Measurements from ENCODE around the gene GDF2.

Gene GDF2

DNA sequence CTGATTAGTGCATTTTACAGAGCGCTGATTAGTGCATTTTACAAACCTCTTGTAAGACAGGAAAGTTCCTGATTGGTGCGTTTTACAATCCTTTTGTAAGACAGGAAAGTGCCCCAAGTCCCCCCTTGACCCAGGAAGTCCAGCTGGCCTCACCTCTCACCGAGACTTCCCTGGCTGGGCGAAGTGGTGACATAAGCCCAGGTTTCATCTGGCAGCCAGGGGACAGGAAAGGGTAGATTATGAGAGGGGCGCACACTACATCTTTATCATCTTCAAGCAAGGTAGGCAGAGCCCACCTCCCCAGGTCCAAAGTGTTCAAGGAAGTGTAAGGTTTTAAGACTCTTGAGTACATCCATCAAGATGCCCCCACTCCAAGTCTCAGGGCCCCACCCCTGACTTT, 27.8 kb upstream of the GDF2 start:
- TF ChIP-seq, protein P1, sequence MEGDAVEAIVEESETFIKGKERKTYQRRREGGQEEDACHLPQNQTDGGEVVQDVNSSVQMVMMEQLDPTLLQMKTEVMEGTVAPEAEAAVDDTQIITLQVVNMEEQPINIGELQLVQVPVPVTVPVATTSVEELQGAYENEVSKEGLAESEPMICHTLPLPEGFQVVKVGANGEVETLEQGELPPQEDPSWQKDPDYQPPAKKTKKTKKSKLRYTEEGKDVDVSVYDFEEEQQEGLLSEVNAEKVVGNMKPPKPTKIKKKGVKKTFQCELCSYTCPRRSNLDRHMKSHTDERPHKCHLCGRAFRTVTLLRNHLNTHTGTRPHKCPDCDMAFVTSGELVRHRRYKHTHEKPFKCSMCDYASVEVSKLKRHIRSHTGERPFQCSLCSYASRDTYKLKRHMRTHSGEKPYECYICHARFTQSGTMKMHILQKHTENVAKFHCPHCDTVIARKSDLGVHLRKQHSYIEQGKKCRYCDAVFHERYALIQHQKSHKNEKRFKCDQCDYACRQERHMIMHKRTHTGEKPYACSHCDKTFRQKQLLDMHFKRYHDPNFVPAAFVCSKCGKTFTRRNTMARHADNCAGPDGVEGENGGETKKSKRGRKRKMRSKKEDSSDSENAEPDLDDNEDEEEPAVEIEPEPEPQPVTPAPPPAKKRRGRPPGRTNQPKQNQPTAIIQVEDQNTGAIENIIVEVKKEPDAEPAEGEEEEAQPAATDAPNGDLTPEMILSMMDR (IDR thresholded peaks at IDR 0.05), result no peak

DNA sequence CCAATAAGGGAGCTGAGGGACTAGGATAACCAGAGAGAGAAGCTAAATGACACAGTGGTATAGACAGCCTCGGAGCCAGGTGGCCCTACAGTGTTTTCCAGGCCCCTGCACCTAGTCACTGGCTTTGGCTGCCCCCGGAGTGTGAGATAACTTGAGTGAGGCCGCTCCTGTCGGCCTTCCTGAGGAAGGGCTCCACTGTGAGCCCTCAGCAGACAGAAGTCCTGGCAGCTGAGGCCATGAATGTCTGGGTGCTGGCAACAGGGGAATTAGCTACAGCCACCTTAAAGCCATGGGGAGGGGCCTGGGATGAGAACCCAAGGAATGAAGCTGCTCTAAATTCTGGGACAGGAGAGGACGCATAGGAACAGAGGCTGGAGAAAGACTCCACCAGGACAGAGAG, 26.8 kb upstream of the GDF2 start:
- TF ChIP-seq, protein P1 (IDR thresholded peaks at IDR 0.05), result no peak

DNA sequence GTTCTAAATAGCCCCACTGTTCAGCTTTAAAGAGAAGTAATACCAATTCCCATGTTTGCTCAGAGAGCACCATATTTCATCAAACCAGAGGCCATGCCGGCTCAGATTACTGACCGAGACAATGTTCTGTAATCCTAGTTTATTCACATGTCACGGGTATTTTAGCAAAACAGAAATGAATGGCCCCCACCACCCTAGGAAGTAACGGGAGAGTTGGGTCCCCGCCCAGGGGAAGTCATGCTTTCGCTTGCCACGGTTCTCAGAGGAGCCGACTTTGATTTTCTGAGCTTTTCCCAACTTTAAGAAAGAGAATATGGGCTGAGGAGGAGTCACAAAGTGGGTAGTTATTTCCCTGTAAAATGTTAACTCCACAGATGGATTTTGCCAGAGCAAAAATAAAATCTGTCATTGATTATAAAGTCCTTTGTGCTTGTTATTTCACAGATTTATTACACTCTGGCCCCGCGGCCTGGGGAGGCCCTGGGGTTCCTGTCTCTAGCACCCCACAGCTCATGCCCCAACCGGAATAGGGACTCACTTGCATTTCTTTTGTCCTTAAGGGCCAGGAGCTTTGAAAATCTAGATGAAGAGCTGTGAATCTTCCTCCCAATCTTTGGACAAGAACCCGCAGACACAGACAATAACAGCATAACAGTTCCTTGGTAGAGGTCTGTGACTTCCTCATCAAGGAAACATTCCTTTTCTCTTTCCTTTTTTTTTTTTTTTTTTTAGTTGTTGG, 25.9 kb upstream of the GDF2 start:
- TF ChIP-seq, protein P1 (IDR thresholded peaks at IDR 0.05), result no peak

DNA sequence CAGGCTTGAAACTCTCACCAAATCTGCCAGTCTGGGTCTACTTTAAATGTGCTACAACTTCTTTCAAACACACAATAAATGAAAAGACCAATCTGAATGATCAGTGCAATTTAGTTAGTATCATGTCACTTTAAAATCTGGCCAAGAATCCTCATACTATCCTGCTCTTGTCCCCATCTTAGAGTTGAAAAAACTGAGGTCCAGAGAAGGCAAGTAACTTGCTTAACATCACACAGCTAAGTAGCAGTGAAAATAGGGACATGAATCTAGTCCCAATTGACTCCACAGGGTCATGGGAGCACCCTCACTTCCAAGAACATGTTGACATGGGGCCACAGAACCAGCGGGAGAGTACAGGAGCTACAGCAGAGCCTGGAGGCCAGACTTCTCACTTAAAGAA, 25.3 kb upstream of the GDF2 start:
- TF ChIP-seq, protein P1 (IDR thresholded peaks at IDR 0.05), result no peak

DNA sequence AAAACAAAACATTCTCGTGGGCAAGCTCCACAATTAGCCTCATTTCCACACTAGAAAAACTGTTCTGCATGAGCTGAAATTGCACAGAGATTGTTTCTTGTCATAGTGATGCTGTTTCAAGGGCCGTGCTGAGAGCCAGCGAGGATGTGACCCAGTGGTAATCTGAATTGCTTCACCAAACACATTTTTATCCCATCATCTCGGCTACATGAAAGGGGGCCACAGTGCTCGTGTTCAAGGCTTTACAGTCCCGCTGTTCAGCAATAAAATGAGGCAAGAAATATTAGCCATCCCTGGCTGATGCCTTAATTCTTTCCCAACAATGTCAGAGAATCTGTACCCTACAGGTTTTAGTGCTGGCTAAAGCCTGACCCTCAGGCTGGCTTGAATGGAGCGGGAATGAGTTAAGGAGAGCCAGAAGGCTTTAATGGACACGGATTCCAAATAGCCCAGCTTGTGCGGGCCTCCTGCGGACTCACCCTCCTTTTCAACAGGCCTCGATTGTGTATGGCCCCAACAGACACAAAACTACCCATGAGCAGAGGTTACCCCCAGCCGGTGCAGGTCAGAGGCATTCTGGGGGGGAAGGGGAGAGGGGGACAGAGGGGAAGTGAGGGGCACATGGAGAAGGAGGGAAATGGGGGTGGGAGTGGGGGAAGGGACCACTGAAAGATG, 24.3 kb upstream of the GDF2 start:
- TF ChIP-seq, protein P1 (IDR thresholded peaks at IDR 0.05), result no peak

DNA sequence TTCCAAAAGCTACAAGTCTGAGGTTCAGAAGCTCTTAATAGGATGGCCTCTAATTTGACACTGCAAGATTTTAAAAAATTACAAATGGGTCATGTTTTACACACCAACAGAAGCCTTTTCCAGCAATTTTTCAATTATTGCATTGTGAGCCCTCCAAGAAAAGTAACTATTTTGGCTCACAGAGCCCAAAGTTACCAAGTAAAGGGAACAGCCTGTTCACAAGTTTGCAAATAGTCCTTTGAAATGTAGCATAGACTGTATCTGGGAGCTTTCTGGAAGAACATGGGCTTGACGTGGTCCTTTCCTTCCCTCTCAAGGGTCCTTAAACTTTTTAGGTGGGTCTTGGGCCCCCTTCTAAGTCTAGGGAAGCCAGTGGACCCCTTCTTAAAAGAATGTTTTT, 23.5 kb upstream of the GDF2 start:
- TF ChIP-seq, protein P1 (IDR thresholded peaks at IDR 0.05), result no peak

DNA sequence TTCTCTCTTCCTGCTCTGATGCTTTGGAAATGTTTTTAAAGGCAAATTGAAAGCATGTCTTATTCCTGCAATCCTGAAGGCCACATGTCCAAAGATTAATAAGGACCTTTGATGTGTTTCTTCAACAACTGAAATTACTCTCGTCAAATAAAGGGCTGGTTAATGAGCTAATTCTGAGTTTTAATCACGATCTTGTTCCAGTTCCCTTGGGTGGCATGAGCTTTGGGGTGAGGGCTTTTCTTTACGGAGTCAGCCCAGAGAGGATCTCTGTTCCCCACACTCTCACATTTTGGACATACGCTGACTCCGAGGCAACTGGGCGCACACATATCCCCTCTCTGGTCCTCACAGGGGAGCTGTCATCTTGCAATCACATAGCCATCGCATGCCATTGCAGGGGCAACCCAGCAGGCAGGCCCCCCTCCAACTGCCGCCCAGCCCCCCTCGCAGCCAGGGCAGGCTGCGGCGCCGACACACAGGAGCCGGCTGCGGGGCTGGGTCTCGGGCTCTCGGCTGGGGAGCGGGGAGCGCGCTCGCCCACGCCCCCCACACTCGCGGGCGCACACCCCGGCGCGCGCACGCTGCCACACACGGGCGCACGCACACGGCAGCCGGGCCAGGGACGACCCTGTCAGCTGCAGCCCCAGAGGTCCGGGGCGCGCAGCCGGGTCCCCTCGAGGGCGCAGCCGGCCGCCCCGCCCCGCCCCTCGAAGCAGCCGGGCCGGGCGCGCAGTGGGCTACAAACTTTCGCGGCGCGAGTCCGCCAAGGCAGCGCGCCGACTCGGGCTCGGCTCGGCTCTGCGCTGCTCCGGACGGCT, 22.4 kb upstream of the GDF2 start, which contains the start of gene GDF10:
Gene GDF10 (plus strand): TSS at position 587 of the 818 bp plus-strand sequence. CDS start 455 bp downstream, outside the sequence.
- TF ChIP-seq, protein P1 (IDR thresholded peaks at IDR 0.05), result no peak
